Common myeloid progenitor, CD34-positive (primary cell): ENCODE measurements around the gene ARID4A.
"Not testable (repeated sequence)": the region's sequence is repeated elsewhere in the genome, so short reads cannot be mapped to it uniquely, and the experiment has no call there.

Experiments
- CTCF ChIA-PET: fragments of 350-600 bp; sonication (Branson Sonifier 250); formaldehyde crosslinking; loops from one replicate; lab custom pipeline; 2021; ENCODE audit warnings: antibody characterized with exemption; lab: Charles Lee
- POLR2A ChIA-PET: fragments of 350-600 bp; sonication (Branson Sonifier 250); formaldehyde crosslinking; loops from one replicate; lab custom pipeline; 2021; ENCODE audit warnings: antibody characterized with exemption; lab: Charles Lee
- DNase-seq, 3 donors: peaks; one replicate each; pipeline versions ENCODE4 v3.0.0 to v3.0.0-alpha.2; 2013
- H3K27ac ChIP-seq, 2 experiments: 1 replicate in 1 of 2; 2 replicates in 1 of 2; pipeline ENCODE4 v1.7.0; 2013; ENCODE audit warnings: inconsistent platforms in 2 of 2, low read length in 2 of 2, mild to moderate bottlenecking in 2 of 2, low read depth in 1 of 2, moderate library complexity in 1 of 2; ENCODE audit not compliant: severe bottlenecking in 2 of 2, insufficient read depth in 1 of 2, poor library complexity in 1 of 2
- H3K27me3 ChIP-seq, 5 experiments: replicated peaks in 2 of 5; 1 replicate in 3 of 5; 2 replicates in 2 of 5; pipeline versions ENCODE4 v1.6.1 to v1.7.0; 2013; ENCODE audit warnings: low read length in 4 of 5, mild to moderate bottlenecking in 2 of 5, moderate library complexity in 2 of 5, inconsistent platforms in 1 of 5; ENCODE audit not compliant: insufficient read depth in 5 of 5, control insufficient read depth in 4 of 5
- H3K36me3 ChIP-seq, 4 experiments: 1 replicate in 2 of 4; 2 replicates in 2 of 4; pipeline versions ENCODE4 v1.6.1 to v1.7.0; 2013; ENCODE audit warnings: low read length in 3 of 4, control low read depth in 1 of 4, mild to moderate bottlenecking in 1 of 4; ENCODE audit not compliant: control insufficient read depth in 4 of 4, insufficient read depth in 4 of 4
- H3K4me1 ChIP-seq, 4 experiments: 1 replicate in 3 of 4; 2 replicates in 1 of 4; pipeline versions ENCODE4 v1.6.1 to v1.7.1; 2013; ENCODE audit warnings: low read length in 3 of 4, mild to moderate bottlenecking in 3 of 4, control low read depth in 1 of 4, inconsistent platforms in 1 of 4, moderate library complexity in 1 of 4; ENCODE audit not compliant: control insufficient read depth in 4 of 4, insufficient read depth in 4 of 4; ENCODE audit errors: control extremely low read depth in 1 of 4
- H3K4me3 ChIP-seq, 7 experiments: 1 replicate in 4 of 7; 2 replicates in 3 of 7; pipeline versions ENCODE4 v1.5.1 to v1.7.0; 2013; ENCODE audit warnings: mild to moderate bottlenecking in 7 of 7, low read length in 6 of 7, moderate library complexity in 6 of 7, inconsistent platforms in 2 of 7, low read depth in 2 of 7, control low read depth in 1 of 7; ENCODE audit not compliant: insufficient read depth in 4 of 7, control insufficient read depth in 1 of 7; ENCODE audit errors: extremely low read depth in 1 of 7
- H3K9me3 ChIP-seq, 5 experiments: 1 replicate in 4 of 5; 2 replicates in 1 of 5; pipeline versions ENCODE4 v1.6.1 to v1.7.1; 2013; ENCODE audit warnings: low read length in 4 of 5, mild to moderate bottlenecking in 2 of 5, inconsistent platforms in 1 of 5, low read depth in 1 of 5, moderate library complexity in 1 of 5; ENCODE audit not compliant: control insufficient read depth in 4 of 5, insufficient read depth in 2 of 5; ENCODE audit errors: control extremely low read depth in 1 of 5
- WGBS: methylation state at CpG from one replicate; pipeline ENCODE4 v1.1.5; 2013; ENCODE audit not compliant: insufficient coverage; 5-methylcytosine and 5-hydroxymethylcytosine counted together

The ARID4A gene

GRCh38 chr14:58313699-58314098 is 15.3 kb downstream of the ARID4A start:
- ChIA-PET CTCF (interaction anchor here (0.9 to 1.9 kb wide), 4 partner anchors 9 to 50 kb away, joined by 3 to 4 read pairs (median 4); no protein-coding TSS in a partner anchor), POLR2A (no interaction called here)
- Histone ChIP-seq H3K27me3 (no peaks in the 10 kb centered on the region), H3K4me1 (no peaks in the 10 kb centered on the region), H3K27ac (no peak overlapping the region), H3K9me3 (no peaks in the 10 kb centered on the region), H3K4me3 (no peak overlapping the region), H3K36me3 (peaks cover 6 to 41% (median 16%) of the 10 kb centered on the region in 4 experiments)
- WGBS: 100% methylated on average over 1 of the region's 1 CpG
- no peak for DNase-seq

GRCh38 chr14:58315606-58316005 is 17.3 kb downstream of the ARID4A start:
- no peak overlapping the region for H3K4me3 ChIP-seq
- H3K4me1 ChIP-seq: no peaks in the 10 kb centered on the region
- H3K36me3 ChIP-seq: peaks cover 8 to 43% (median 17%) of the 10 kb centered on the region in 4 experiments
- no peaks in the 10 kb centered on the region for H3K9me3 ChIP-seq
- no peaks in the 10 kb centered on the region for H3K27me3 ChIP-seq
- H3K27ac ChIP-seq: no peak overlapping the region
- ChIA-PET CTCF (no interaction called here), POLR2A (interaction anchor here (0.5 to 0.7 kb wide), 2 partner anchors 20 to 46 kb away, joined by 3 to 4 read pairs; no protein-coding TSS in a partner anchor)
- no peak for DNase-seq
- no CpG with 5 or more reads among the region's 1 CpG for WGBS

- Histone ChIP-seq H3K9me3 (no peaks in the 10 kb centered on the region), H3K27ac (no peak overlapping the region), H3K4me1 (peaks cover 10 to 19% (median 12%) of the 10 kb centered on the region in 4 experiments), H3K36me3 (peaks cover 13 to 61% (median 33%) of the 10 kb centered on the region in 4 experiments), H3K27me3 (no peaks in the 10 kb centered on the region), H3K4me3 (no peak overlapping the region)
- no peak for DNase-seq
- POLR2A ChIA-PET: no interaction called here
- CTCF ChIA-PET: interaction anchor here (0.8 to 2.4 kb wide), 6 partner anchors 11 to 83 kb away, joined by 3 to 11 read pairs (median 4); no protein-coding TSS in a partner anchor
- WGBS: no CpG with 5 or more reads among the region's 1 CpG
These were observed 28.7 kb downstream of the ARID4A start for GRCh38 chr14:58327019-58327418.

DNA sequence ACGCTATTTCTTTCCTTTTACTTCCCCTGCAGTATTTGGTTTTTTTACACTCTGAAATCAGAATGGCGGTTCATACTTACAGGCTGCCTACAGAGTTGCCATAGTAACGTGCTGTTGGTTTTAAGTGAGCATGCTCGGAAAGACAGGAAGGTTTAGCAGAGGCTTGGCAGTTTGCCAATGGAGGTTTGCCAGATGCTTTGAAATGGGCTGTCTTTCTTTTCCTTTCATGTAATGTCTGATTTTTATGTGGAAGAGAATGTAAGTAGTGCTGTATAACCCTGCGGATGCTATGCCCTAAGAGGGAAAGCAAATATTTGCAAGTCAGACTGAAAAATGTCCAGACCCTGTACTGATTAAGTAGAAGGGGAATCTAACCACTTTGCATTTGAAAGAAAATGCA is 32.8 kb downstream of the ARID4A start:
- CTCF ChIA-PET: no interaction called here
- no peaks in the 10 kb centered on the region for H3K9me3 ChIP-seq
- no peaks in the 10 kb centered on the region for H3K27me3 ChIP-seq
- peak overlapping the region; percentile 79 to 91 for H3K27ac ChIP-seq
- peaks cover 4 to 43% (median 22%) of the 10 kb centered on the region in 4 experiments for H3K36me3 ChIP-seq
- 0% methylated on average over 3 of the region's 5 CpGs for WGBS
- peak overlapping the region in 6 of 7 experiments; percentile 1 to 64 (median 37) for H3K4me3 ChIP-seq
- POLR2A ChIA-PET: no interaction called here
- H3K4me1 ChIP-seq: peaks cover 10 to 28% (median 12%) of the 10 kb centered on the region in 4 experiments
- DNase-seq: peak; percentile 98 to 99 (median 98)

GRCh38 chr14:58332561-58332960 is 34.2 kb downstream of the ARID4A start:
- POLR2A ChIA-PET: no interaction called here
- no peaks in the 10 kb centered on the region for H3K27me3 ChIP-seq
- peak overlapping the region in 1 of 2 experiments; percentile 91 for H3K27ac ChIP-seq
- peaks cover 10 to 28% (median 12%) of the 10 kb centered on the region in 4 experiments for H3K4me1 ChIP-seq
- WGBS: no CpG with 5 or more reads among the region's 3 CpGs
- DNase-seq: no peak
- no peak overlapping the region for H3K4me3 ChIP-seq
- peaks cover 5 to 37% (median 13%) of the 10 kb centered on the region in 4 experiments for H3K36me3 ChIP-seq
- no peaks in the 10 kb centered on the region for H3K9me3 ChIP-seq
- CTCF ChIA-PET: interaction anchor here (1.6 kb wide), 1 partner anchor 9 kb away, joined by 4 read pairs; no protein-coding TSS in a partner anchor

DNA sequence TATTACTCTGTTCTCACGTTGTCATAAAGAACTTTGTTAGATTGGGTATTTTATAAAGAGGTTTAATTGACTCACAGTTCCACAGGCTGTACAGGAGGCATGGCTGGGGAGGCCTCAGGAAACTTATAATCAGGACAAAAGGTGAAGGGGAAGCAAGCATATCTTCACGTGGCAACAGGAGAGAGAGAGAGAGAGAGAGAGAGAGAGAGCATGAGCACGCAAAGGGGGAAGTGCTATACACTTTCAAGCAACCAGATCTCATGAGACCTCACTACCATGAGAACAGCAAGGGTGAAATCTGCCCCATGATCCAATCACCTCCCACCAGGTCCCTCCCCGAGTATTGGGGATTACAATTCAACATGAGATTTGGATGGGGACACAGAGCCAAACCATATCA is 41.3 kb downstream of the ARID4A start:
- H3K27me3 ChIP-seq, POLR2A ChIA-PET, H3K27ac ChIP-seq, H3K9me3 ChIP-seq, H3K4me1 ChIP-seq, H3K4me3 ChIP-seq: not testable (repeated sequence)
- CTCF ChIA-PET: interaction anchor here (0.7 to 2.3 kb wide), 4 partner anchors 12 to 47 kb away, joined by 3 to 11 read pairs (median 4); no protein-coding TSS in a partner anchor
- no CpG with 5 or more reads among the region's 4 CpGs for WGBS
- peak in 2 of 3 donors; percentile 45 to 66 for DNase-seq
- peaks cover 10 to 34% (median 27%) of the 10 kb centered on the region in 4 experiments for H3K36me3 ChIP-seq

DNA sequence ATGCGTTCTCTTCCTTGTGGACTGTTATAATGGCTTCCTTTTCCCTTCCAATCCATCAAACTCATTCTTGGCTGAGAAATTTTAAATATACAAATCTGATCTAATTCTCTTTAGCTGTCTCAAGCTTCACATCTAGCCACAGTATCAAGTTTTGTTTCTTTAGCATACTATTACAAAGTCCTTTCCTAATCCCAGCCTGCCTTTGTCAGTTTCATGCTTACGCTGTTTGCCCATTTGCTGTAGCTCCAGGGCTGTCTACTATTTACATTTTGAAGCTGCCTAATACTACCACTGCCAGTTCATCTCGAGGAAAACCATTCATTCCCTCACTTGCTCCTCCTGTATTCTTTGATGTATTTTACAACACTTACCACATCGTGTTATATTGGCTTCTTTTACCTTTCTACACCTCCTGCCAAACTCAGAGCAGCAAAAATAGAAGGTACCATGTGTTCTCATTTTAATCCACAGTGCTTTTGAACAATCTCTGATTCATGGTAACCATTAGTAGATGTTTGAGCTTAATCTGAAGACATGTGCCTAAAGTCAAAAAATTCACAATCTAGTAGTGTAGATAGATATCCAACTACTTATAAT is 42.9 kb downstream of the ARID4A start:
- Histone ChIP-seq H3K27ac (no peak overlapping the region), H3K9me3 (no peaks in the 10 kb centered on the region), H3K4me3 (no peak overlapping the region), H3K4me1 (no peaks in the 10 kb centered on the region), H3K27me3 (no peaks in the 10 kb centered on the region), H3K36me3 (peaks cover 9 to 41% (median 28%) of the 10 kb centered on the region in 4 experiments)
- ChIA-PET POLR2A (interaction anchor here (0.6 kb wide), 1 partner anchor 9 kb away, joined by 4 read pairs; no protein-coding TSS in a partner anchor), CTCF (interaction anchor here (0.6 to 2.3 kb wide), 3 partner anchors 14 to 37 kb away, joined by 3 to 11 read pairs (median 3); no protein-coding TSS in a partner anchor)
- no peak for DNase-seq
- WGBS: 100% methylated on average over 3 of the region's 4 CpGs
